Measurements from ENCODE around the gene MYL9. TPM values are rescaled to one million over a fixed set of nuclear protein-coding genes. Genes with fewer than 3 reads are reported as not detected.

The MYL9 gene
- total RNA-seq, 2 donors from 2014 or later = 16.9 to 26.7 TPM

DNA sequence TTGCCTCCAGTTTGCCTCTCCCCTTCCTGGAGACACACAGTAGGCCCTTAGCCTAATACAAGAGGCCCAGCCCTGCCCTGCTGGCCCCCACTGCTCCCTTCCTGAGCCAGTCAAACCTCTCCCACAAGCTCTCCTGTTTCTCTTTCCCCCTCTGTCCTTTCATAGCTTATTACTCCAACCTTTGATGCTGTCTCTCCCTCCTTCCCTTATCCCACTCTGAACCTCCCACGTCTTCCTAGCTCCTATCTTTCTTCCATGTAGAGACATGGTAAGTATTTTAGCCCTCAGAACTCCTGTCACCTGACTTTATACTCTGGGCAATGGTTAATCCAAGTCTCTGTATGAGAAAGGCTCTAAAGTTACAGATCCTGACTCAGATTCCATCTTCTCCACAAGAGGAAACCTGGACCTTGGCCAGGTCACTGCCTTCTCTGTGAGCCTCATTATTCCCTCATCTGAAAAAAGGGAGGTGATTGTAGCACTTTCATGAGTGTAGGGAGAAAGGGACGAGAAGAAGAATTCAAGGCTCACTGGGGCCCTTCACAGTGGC lies 38.8 kb downstream of the MYL9 start:
- H3K4me1 ChIP-seq = peaks cover 17% of the 10 kb centered on the region
- intact Hi-C loops (cut with DNase I) = no loop called here
- H3K27me3 ChIP-seq = no peaks in the 10 kb centered on the region
- WGBS, 2 donors = 85 to 88% methylated on average over 2 of the region's 2 CpGs
- H3K4me3 ChIP-seq = no peak overlapping the region
- H3K36me3 ChIP-seq (replicated peaks in 1 of 2; ENCODE audit: insufficient read depth in 1 of 2, low read depth in 2 of 2) = peaks cover 12 to 14% of the 10 kb centered on the region in 2 donors
- no peak for ATAC-seq
- DNase-seq = no peak
- H3K9me3 ChIP-seq = no peaks in the 10 kb centered on the region
- H3K27ac ChIP-seq = no peak overlapping the region
- TF ChIP-seq POLR2A (IDR thresholded peaks at IDR 0.05) = no peak
- TF ChIP-seq, protein P1, sequence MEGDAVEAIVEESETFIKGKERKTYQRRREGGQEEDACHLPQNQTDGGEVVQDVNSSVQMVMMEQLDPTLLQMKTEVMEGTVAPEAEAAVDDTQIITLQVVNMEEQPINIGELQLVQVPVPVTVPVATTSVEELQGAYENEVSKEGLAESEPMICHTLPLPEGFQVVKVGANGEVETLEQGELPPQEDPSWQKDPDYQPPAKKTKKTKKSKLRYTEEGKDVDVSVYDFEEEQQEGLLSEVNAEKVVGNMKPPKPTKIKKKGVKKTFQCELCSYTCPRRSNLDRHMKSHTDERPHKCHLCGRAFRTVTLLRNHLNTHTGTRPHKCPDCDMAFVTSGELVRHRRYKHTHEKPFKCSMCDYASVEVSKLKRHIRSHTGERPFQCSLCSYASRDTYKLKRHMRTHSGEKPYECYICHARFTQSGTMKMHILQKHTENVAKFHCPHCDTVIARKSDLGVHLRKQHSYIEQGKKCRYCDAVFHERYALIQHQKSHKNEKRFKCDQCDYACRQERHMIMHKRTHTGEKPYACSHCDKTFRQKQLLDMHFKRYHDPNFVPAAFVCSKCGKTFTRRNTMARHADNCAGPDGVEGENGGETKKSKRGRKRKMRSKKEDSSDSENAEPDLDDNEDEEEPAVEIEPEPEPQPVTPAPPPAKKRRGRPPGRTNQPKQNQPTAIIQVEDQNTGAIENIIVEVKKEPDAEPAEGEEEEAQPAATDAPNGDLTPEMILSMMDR (IDR thresholded peaks at IDR 0.05) = no peak

DNA sequence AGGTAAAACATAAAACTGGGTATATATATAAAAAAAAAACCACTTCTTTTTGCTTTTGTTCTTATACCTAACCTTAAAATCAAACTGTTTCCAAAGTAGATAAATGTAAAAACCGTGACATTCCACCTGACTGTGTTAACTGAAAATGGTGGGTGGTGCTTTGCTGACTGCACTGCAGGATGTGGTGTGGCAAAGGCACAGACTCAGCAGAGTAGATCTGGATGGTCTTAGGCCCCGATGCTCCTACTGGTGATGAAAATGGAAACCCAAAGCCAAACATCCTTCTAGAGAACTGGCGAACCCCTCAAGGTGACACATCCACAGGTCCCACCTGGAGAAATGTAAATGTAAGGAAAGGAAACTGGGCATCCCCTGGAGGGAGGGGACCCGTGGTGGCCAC lies 41.0 kb downstream of the MYL9 start:
- Histone ChIP-seq H3K4me1 (no peaks in the 10 kb centered on the region), H3K36me3 (replicated peaks in 1 of 2; ENCODE audit: insufficient read depth in 1 of 2, low read depth in 2 of 2) (peaks cover 12 to 14% of the 10 kb centered on the region in 2 donors), H3K27ac (no peak overlapping the region), H3K9me3 (no peaks in the 10 kb centered on the region), H3K4me3 (no peak overlapping the region), H3K27me3 (no peaks in the 10 kb centered on the region)
- DNase-seq (no peak), ATAC-seq (no peak)
- intact Hi-C loops (cut with DNase I) = no loop called here
- no peak for TF ChIP-seq POLR2A (IDR thresholded peaks at IDR 0.05)
- TF ChIP-seq, protein P1 (IDR thresholded peaks at IDR 0.05) = no peak
- 78 to 87% methylated on average over 4 of the region's 4 CpGs for WGBS, 2 donors

DNA sequence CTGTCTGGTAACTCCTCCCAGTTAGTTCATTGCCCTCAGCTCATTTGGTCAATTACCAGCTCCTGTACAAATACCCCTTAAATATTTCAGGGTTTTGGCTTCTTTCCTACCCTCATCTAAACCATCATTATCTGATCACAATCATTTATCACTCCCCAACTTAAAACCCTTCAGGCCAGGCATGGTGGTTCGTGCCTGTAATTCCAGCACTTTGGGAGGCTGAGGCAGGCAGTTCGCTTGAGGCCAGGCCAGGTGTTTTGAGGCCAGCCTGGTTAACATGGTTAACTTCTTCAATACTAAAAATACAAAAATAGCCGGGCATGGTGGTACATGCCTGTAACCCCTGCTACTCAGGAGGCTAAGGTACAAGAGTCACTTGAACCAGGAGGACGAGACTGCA lies 41.5 kb downstream of the MYL9 start:
- intact Hi-C loops (cut with DNase I) = no loop called here
- Histone ChIP-seq H3K27ac (no peak overlapping the region), H3K36me3 (replicated peaks in 1 of 2; ENCODE audit: insufficient read depth in 1 of 2, low read depth in 2 of 2) (peaks cover 12 to 14% of the 10 kb centered on the region in 2 donors), H3K4me3 (no peak overlapping the region), H3K27me3 (no peaks in the 10 kb centered on the region), H3K9me3 (no peaks in the 10 kb centered on the region), H3K4me1 (no peaks in the 10 kb centered on the region)
- no peak for TF ChIP-seq POLR2A (IDR thresholded peaks at IDR 0.05)
- TF ChIP-seq, protein P1 (IDR thresholded peaks at IDR 0.05) = no peak
- WGBS, 2 donors = 88 to 92% methylated on average over 4 of the region's 4 CpGs
- ATAC-seq (no peak), DNase-seq (no peak)

DNA sequence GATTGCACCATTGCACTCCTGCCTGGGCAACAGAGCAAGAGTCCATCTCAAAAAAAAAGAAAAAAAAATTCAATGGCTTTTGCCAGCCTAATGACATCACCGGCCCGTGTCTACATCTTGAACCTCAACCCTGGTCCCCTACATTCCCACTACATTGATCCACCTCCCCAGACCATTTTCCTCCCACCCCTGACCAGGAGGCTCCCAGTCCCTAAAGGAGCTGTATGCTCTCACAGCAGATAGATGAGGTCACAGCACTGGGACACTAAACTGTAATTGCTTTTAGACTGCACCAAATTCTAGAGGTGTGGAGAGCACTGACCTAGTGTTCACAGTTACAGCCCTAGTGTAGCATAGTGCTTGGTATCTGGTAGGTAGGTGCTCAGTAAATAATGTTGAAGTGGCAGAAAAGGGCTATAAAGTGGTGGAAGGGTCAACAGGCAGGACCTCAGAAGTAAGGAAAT lies 42.7 kb downstream of the MYL9 start:
- WGBS, 2 donors = 87 to 96% methylated on average over 2 of the region's 2 CpGs
- Histone ChIP-seq H3K4me3 (no peak overlapping the region), H3K27ac (no peak overlapping the region), H3K27me3 (no peaks in the 10 kb centered on the region), H3K9me3 (no peaks in the 10 kb centered on the region), H3K4me1 (no peaks in the 10 kb centered on the region), H3K36me3 (replicated peaks in 1 of 2; ENCODE audit: insufficient read depth in 1 of 2, low read depth in 2 of 2) (peaks cover 12 to 14% of the 10 kb centered on the region in 2 donors)
- ATAC-seq (no peak), DNase-seq (no peak)
- TF ChIP-seq, protein P1 (IDR thresholded peaks at IDR 0.05) = no peak
- no peak for TF ChIP-seq POLR2A (IDR thresholded peaks at IDR 0.05)
- intact Hi-C loops (cut with DNase I) = no loop called here

All from body of pancreas (tissue), 4 donors.